Neural progenitor cell (in vitro differentiated cells): ENCODE data around the gene TTLL9. TPM values are rescaled to one million over a fixed set of nuclear protein-coding genes. Genes with fewer than 3 reads are reported as not detected.
"Not testable (repeated sequence)": the region's sequence is repeated elsewhere in the genome, so short reads cannot be mapped to it uniquely, and the experiment has no call there.

Source experiments
- DNase-seq: peaks from one replicate; pipeline ENCODE4 v3.0.0-alpha.2; 2016; ENCODE audit warnings: low spot score
- H2AFZ ChIP-seq: fragments of 200-600 bp; sonication (generic); replicated peaks from 2 replicates; pipeline ENCODE4 v1.6.1; 2016; ENCODE audit warnings: antibody characterized with exemption
- H3F3A ChIP-seq: fragments of 200-600 bp; sonication (generic); 2 replicates; pipeline ENCODE4 v1.6.1; 2016; ENCODE audit warnings: antibody characterized with exemption, low read depth
- H3K27ac ChIP-seq: fragments of 200-600 bp; sonication (generic); 2 replicates; pipeline ENCODE4 v1.5.1; 2016; ENCODE audit warnings: mild to moderate bottlenecking
- H3K27me3 ChIP-seq: fragments of 200-600 bp; sonication (generic); 2 replicates; pipeline ENCODE4 v1.6.1; 2016; ENCODE audit warnings: mild to moderate bottlenecking, moderate library complexity
- H3K36me3 ChIP-seq: fragments of 200-600 bp; sonication (generic); 2 replicates; pipeline ENCODE4 v1.5.1; 2016
- H3K4me1 ChIP-seq: fragments of 200-600 bp; sonication (generic); 2 replicates; pipeline ENCODE4 v1.6.1; 2016; ENCODE audit warnings: mixed run types
- H3K4me2 ChIP-seq: fragments of 200-600 bp; sonication (generic); 2 replicates; pipeline ENCODE4 v1.6.1; 2016
- H3K4me3 ChIP-seq: fragments of 200-600 bp; sonication (generic); 2 replicates; pipeline ENCODE4 v1.5.1; 2016
- H3K79me2 ChIP-seq: fragments of 200-600 bp; sonication (generic); 2 replicates; pipeline ENCODE4 v1.6.1; 2016; ENCODE audit warnings: low read depth
- H3K9ac ChIP-seq: fragments of 200-600 bp; sonication (generic); 2 replicates; pipeline ENCODE4 v1.6.1; 2016
- H3K9me3 ChIP-seq: fragments of 200-600 bp; sonication (generic); 2 replicates; pipeline ENCODE4 v1.5.1; 2016; ENCODE audit warnings: low read depth
- H4K20me1 ChIP-seq: fragments of 200-600 bp; sonication (generic); 2 replicates; pipeline ENCODE4 v1.6.1; 2016; ENCODE audit warnings: low read depth
- H3K27ac Mint-ChIP-seq: 3 replicates; pipeline ENCODE4 v1.8.0; 2021; ENCODE audit warnings: mixed read lengths
- H3K27me3 Mint-ChIP-seq: 2 replicates; pipeline ENCODE4 v1.8.0; 2022; ENCODE audit warnings: low read depth, mild to moderate bottlenecking, inconsistent platforms, moderate library complexity, mixed read lengths; ENCODE audit not compliant: insufficient read depth
- H3K36me3 Mint-ChIP-seq: 3 replicates; pipeline ENCODE4 v1.8.0; 2021; ENCODE audit warnings: mixed read lengths
- H3K4me1 Mint-ChIP-seq: 3 replicates; pipeline ENCODE4 v1.8.0; 2021; ENCODE audit warnings: mixed read lengths
- H3K4me3 Mint-ChIP-seq: 3 replicates; pipeline ENCODE4 v1.8.0; 2021; ENCODE audit warnings: mild to moderate bottlenecking, moderate library complexity, mixed read lengths
- H3K9me3 Mint-ChIP-seq: 3 replicates; pipeline ENCODE4 v1.8.0; 2020; ENCODE audit warnings: mixed read lengths
- EZH2 ChIP-seq: fragments of 200-600 bp; sonication (generic); IDR thresholded peaks from 2 replicates; pipeline ENCODE4 v1.6.1; 2017; ENCODE audit warnings: antibody characterized with exemption, mild to moderate bottlenecking, moderate library complexity
- EZH2phosphoT487 ChIP-seq: fragments of 200-600 bp; sonication (generic); IDR thresholded peaks from 2 replicates; pipeline ENCODE4 v1.6.1; 2017; ENCODE audit warnings: antibody characterized with exemption
- total RNA-seq: library from RNA; depleted of rRNA; stranded (reverse); fragments of >200 nt; gene quantifications from 2 replicates; pipeline ENCODE4 v1.2.3, GENCODE V29; 2015; ENCODE audit warnings: low replicate concordance
- TF ChIP-seq, protein P1 (sequence below): fragments of 200-600 bp; sonication (generic); IDR thresholded peaks from 2 replicates; pipeline ENCODE4 v1.5.1; 2017; ENCODE audit warnings: antibody characterized with exemption, mild to moderate bottlenecking

The TTLL9 gene
- total RNA-seq, 1 donor from 2014 or later, result not detected

DNA sequence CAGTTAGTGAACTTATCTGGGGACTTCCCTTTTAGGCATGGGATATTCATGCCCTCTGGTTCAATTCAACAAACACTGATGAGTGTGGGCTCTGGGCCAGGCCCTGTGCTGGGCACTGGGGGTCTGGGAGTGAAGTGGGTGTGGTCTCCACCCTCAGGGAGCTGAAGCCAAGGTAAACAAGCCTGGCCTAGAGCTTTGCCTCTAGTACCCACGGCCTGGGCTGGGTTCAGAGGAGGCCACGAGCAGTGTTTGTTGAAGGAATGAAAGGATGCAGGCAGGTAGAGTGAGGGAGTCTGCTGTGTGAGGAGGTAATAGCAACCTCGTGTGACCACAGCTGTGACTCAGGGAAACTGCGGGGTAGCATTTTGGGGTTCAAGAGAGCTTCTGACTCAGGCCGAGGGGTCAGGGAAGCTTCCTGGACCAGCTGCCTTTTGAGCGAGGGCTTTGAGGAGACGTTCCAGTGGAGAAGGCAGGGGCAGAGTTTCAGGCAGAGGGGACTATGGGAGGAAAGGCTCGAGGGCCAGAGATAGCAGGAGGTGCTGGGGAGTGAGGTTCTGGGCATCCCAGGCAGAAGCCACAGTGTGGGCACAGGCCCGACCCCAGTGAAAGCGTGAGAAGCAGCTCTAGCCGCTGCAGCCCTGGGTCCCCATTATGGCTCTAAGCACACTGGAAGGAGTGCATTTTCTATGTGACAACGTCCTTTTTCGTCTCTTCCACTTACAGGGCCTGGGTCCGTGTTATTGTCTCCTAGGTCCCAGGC is 45.7 kb upstream of the TTLL9 start:
- no peak overlapping the region for H3K4me2 ChIP-seq

DNA sequence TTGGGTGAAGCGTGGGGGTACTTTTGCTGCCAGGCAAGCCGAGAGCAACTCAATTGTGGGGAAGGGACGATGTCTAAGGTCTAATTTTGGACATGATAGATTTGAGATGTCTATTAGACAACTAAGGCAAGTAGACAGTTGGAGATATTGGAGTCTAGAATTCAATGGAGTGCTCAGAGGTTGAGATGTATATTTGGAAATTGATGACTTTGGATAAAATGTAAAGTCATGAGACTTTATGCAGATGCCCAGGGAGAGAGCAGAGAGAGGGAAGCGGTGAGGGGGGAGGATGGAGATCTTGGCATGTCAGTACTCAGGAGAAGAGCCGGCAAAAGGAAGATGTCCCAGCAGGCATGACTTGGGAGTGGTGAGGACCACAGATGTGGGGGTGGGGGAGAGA is 44.4 kb upstream of the TTLL9 start:
- H2AFZ ChIP-seq, result no peak overlapping the region
- no peak overlapping the region for H3K27ac Mint-ChIP-seq
- no peak for DNase-seq
- H3K4me3 ChIP-seq, result no peak overlapping the region
- H3K79me2 ChIP-seq, result no peaks in the 10 kb centered on the region
- H3K4me1 Mint-ChIP-seq, result peaks cover 24% of the 10 kb centered on the region
- H3K9ac ChIP-seq, result no peak overlapping the region
- no peaks in the 10 kb centered on the region for H3K27me3 ChIP-seq
- H4K20me1 ChIP-seq, result no peaks in the 10 kb centered on the region
- no peak overlapping the region for H3K4me2 ChIP-seq
- no peaks in the 10 kb centered on the region for H3K9me3 Mint-ChIP-seq
- H3F3A ChIP-seq, result no peaks in the 10 kb centered on the region
- no peaks in the 10 kb centered on the region for H3K36me3 Mint-ChIP-seq
- TF ChIP-seq, protein P1, sequence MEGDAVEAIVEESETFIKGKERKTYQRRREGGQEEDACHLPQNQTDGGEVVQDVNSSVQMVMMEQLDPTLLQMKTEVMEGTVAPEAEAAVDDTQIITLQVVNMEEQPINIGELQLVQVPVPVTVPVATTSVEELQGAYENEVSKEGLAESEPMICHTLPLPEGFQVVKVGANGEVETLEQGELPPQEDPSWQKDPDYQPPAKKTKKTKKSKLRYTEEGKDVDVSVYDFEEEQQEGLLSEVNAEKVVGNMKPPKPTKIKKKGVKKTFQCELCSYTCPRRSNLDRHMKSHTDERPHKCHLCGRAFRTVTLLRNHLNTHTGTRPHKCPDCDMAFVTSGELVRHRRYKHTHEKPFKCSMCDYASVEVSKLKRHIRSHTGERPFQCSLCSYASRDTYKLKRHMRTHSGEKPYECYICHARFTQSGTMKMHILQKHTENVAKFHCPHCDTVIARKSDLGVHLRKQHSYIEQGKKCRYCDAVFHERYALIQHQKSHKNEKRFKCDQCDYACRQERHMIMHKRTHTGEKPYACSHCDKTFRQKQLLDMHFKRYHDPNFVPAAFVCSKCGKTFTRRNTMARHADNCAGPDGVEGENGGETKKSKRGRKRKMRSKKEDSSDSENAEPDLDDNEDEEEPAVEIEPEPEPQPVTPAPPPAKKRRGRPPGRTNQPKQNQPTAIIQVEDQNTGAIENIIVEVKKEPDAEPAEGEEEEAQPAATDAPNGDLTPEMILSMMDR, result no peak
- no peak for TF ChIP-seq EZH2phosphoT487
- no peak for TF ChIP-seq EZH2
- no peak overlapping the region for H3K27ac ChIP-seq
- H3K36me3 ChIP-seq, result no peaks in the 10 kb centered on the region
- no peaks in the 10 kb centered on the region for H3K9me3 ChIP-seq
- H3K4me1 ChIP-seq, result no peaks in the 10 kb centered on the region
- peaks cover 3% of the 10 kb centered on the region for H3K27me3 Mint-ChIP-seq
- H3K4me3 Mint-ChIP-seq, result no peak overlapping the region

More for the DNA sequence above, 45.7 kb upstream of the TTLL9 start:
- TF ChIP-seq, protein P1, result no peak
- TF ChIP-seq EZH2phosphoT487 (no peak), EZH2 (no peak)
- no peaks in the 10 kb centered on the region for H3K4me1 ChIP-seq
- H3K9me3 ChIP-seq, result no peaks in the 10 kb centered on the region
- H4K20me1 ChIP-seq, result no peaks in the 10 kb centered on the region
- no peak overlapping the region for H3K27ac Mint-ChIP-seq
- DNase-seq, result no peak
- no peak overlapping the region for H3K9ac ChIP-seq
- no peak overlapping the region for H3K4me3 Mint-ChIP-seq
- no peaks in the 10 kb centered on the region for H3K36me3 Mint-ChIP-seq
- H3K27me3 ChIP-seq, result no peaks in the 10 kb centered on the region
- no peak overlapping the region for H2AFZ ChIP-seq
- peaks cover 3% of the 10 kb centered on the region for H3K27me3 Mint-ChIP-seq
- H3K4me3 ChIP-seq, result no peak overlapping the region
- H3K36me3 ChIP-seq, result no peaks in the 10 kb centered on the region
- H3K27ac ChIP-seq, result no peak overlapping the region
- no peaks in the 10 kb centered on the region for H3K79me2 ChIP-seq
- H3F3A ChIP-seq, result no peaks in the 10 kb centered on the region
- no peaks in the 10 kb centered on the region for H3K9me3 Mint-ChIP-seq
- peaks cover 18% of the 10 kb centered on the region for H3K4me1 Mint-ChIP-seq

DNA sequence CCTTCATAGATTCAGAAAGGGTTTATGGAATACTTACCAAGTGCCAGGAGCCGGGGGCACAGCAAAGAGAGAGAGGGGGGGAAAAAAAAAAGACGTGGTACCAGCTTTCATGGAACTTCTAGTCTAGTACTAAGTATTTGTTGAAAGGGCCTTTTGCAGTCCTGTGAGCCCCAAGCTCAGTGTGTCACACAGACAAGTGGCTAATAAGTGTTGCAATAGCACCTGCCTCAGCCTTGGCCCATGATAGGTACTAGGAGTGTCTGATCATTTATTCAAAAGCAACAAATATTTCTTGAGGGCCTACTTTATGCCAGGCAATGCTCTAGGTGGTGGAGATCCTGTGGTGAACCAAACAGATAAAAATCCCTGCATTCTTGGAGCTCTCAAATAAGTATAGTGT is 43.4 kb upstream of the TTLL9 start:
- Histone ChIP-seq H3K27ac (no peak overlapping the region), H3K27me3 (no peaks in the 10 kb centered on the region), H3F3A (no peaks in the 10 kb centered on the region), H3K4me2 (no peak overlapping the region), H3K36me3 (no peaks in the 10 kb centered on the region), H3K79me2 (no peaks in the 10 kb centered on the region), H3K4me1 (no peaks in the 10 kb centered on the region), H3K9ac (no peak overlapping the region), H4K20me1 (no peaks in the 10 kb centered on the region), H3K4me3 (no peak overlapping the region), H3K9me3 (no peaks in the 10 kb centered on the region), H2AFZ (no peak overlapping the region)
- H3K36me3 Mint-ChIP-seq, result no peaks in the 10 kb centered on the region
- no peak overlapping the region for H3K27ac Mint-ChIP-seq
- DNase-seq, result no peak
- H3K4me3 Mint-ChIP-seq, result no peak overlapping the region
- peaks cover 24% of the 10 kb centered on the region for H3K4me1 Mint-ChIP-seq
- H3K27me3 Mint-ChIP-seq, result peaks cover 5% of the 10 kb centered on the region
- TF ChIP-seq, protein P1, result no peak
- TF ChIP-seq EZH2 (no peak), EZH2phosphoT487 (no peak)
- H3K9me3 Mint-ChIP-seq, result no peaks in the 10 kb centered on the region

DNA sequence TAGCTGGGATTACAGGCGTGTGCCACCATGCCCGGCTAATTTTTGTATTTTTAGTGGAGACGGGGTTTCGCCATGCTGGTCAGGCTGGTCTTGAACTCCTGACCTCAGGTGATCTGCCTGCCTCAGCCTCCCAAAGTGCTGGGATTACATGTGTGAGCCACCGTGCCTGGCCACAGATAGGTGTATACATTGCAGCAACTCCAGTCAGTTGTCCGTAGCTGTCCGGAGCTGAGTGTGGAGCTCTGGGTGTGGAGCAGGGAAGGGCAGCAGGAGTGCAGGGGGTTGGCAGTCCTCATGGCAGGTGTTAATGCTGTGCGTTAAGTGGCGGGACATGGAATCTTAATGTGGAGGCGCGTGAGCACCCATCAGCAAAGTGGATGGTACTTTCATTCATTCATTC is 42.4 kb upstream of the TTLL9 start:
- not testable (repeated sequence) for H3K27me3 Mint-ChIP-seq, H3K36me3 Mint-ChIP-seq, H3K36me3 ChIP-seq, H3F3A ChIP-seq, H2AFZ ChIP-seq, H3K4me1 ChIP-seq, H4K20me1 ChIP-seq, H3K4me3 Mint-ChIP-seq, H3K9me3 ChIP-seq, H3K27me3 ChIP-seq, DNase-seq, H3K9ac ChIP-seq, H3K4me2 ChIP-seq, H3K27ac Mint-ChIP-seq, H3K27ac ChIP-seq, H3K79me2 ChIP-seq, H3K9me3 Mint-ChIP-seq, H3K4me3 ChIP-seq
- peaks cover 18% of the 10 kb centered on the region for H3K4me1 Mint-ChIP-seq
